HG03342 (cell line): Measurements from ENCODE around the gene SPTBN1.
"Not testable (repeated sequence)": the region's sequence is repeated elsewhere in the genome, so short reads cannot be mapped to it uniquely, and the experiment has no call there.

Experiments used
- ATAC-seq: cut with Tn5 transposase; IDR thresholded peaks from one replicate; pipeline ENCODE4 v1.9.1; 2021; ENCODE audit warnings: mild to moderate bottlenecking, moderate library complexity; ENCODE audit not compliant: unreplicated experiment

Gene SPTBN1

DNA sequence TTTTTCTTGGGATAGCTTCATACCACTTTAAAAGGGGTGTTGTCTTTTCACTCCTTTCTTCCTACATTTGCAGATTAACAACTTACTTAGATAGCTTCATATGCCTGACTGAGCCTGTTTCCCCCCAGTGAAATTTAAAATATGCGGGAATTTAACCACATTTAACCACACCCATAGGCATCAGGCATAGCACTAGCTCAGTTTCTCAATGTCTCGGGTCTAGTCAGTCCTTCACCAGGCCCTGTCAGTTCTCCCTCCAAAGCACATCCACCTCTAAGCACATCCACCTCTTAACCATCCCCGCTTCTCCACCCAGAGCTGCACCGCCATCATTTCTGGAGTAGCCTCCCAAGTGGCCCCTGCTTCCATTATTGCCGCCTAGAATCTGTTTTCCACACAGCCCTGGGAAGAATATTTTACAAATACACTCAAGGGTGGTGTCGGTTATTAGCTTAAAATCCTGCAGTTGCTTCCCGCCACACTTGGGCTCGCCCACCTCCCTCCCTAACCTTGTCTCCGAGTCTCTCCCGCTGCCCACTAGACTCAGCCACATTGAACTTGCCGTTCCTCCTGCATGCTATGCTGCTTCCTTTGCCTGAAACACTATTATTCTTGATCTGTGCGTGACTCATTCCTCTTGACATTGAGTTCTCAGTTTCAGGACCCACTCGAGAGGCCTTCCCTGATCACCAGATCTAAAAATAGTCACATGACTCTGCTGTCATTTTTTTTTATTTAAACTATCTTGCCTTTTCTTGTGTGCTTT lies 68.3 kb downstream of the SPTBN1 start:
- peak; percentile 64 for ATAC-seq

- ATAC-seq = no peak
These were observed 69.2 kb downstream of the SPTBN1 start for GRCh38 chr2:54525321-54525720.

- no peak for ATAC-seq
These were observed 70.2 kb downstream of the SPTBN1 start for GRCh38 chr2:54526226-54526879.

GRCh38 chr2:54528311-54528955 lies 72.3 kb downstream of the SPTBN1 start:
- ATAC-seq = no peak

DNA sequence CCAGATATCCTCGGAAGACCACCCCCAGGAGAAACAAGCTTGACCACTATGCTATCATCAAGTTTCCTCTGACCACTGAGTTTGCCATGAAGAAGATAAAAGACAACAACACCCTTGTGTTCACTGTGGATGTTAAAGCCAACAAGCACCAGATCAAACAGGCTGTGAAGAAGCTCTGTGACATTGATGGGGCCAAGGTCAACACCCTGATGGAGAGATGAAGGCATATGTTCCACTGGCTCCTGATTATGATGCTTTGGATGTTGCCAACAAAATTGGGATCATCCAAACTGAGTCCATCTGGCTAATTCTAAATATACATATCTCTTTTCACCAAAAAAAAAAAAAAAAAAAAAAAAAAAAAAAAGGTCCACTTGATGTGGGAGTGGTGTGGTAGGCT lies 73.4 kb downstream of the SPTBN1 start:
- ATAC-seq = not testable (repeated sequence)

GRCh38 chr2:54529935-54530334 lies 73.8 kb downstream of the SPTBN1 start:
- peak; percentile 52 for ATAC-seq

GRCh38 chr2:54531558-54531957 lies 75.4 kb downstream of the SPTBN1 start:
- ATAC-seq = no peak

GRCh38 chr2:54534221-54534620 lies 78.1 kb downstream of the SPTBN1 start:
- no peak for ATAC-seq

DNA sequence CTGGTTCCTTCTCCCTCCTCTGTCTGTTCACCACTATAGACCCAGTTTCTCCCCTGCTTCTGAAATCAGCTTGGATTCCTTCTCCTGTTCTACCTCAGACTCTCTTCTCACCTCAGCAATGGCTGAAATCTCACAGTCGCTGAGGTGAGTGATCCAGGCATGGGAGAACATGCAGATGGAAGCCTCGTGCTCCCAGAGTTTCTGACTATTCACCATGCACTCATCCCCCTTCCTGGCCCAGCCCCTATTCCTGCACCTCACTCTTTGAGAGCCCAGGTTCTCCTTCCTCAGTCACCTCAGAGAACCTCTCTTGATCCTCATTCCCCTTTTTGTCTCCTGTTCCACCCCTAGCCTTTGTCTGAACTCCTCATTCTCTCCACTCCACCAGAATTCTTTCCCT lies 78.5 kb downstream of the SPTBN1 start:
- ATAC-seq = no peak

DNA sequence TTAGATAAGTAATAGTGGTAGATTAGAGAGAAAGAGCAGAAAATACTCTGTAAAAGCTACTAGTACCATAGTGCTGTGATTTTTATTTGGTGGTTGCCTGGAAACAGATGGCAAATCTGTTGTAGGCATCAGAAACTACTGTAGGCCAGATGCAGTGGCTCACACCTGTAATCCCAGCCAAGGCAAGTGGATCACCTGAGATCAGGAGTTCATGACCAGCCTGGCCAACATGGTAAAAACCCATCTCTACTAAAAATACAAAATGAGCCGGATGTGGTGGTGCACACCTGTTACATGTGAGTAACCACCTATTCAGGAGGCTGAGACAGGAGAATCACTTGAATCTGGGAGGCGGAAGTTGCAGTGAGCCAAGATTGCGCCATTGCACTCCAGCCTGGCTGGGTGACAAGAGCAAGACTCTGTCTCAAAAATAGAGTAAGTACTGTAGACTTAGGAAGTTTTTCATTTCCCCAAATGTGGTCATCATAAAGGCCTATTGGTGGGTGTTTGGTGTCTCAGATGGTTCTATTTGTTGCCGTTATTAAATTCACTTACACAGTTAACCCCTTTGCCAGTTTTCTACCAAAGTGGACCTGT lies 79.6 kb downstream of the SPTBN1 start:
- ATAC-seq = no peak

- ATAC-seq = no peak
These were observed 80.6 kb downstream of the SPTBN1 start for GRCh38 chr2:54536720-54537119.

GRCh38 chr2:54538537-54538936 lies 82.4 kb downstream of the SPTBN1 start:
- no peak for ATAC-seq

DNA sequence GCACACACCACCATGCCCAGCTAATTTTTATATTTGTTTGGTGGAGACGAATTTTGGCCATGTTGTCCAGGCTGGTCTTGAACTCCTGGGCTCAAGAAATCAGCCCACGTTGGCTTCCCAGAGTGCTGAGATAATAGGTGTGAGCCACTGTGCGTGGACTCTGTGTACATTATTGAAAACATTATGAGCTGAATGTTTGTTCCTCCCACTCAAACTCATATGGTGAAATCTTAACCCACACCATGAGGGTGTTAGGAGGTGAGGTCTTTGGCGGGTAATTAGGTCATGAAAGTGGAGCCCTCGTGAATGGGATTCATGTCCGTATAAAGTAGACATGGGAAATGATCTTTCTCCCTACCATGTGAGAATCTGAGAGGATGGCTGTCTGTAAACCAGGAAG lies 83.6 kb downstream of the SPTBN1 start:
- ATAC-seq = no peak

GRCh38 chr2:54540194-54540593 lies 84.1 kb downstream of the SPTBN1 start:
- ATAC-seq = no peak

DNA sequence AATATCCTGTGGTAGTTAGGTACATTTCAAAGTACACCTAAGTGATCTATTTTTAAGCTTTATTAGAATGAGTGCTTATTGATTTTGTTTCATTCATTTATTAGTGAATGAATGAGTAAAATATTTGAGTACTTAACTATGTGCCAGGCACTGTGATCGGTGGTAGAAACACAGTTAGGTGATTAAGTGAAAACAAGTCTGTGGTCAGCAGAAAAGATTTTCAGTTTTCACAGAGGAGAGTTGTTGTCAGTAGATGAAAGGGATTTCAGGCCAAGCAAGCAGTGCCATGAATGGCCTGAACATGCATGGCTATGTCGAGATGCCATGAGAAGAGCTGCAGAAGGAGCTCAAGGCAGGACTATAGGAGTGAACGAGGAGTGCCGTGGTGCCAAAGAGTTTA lies 85.9 kb downstream of the SPTBN1 start:
- no peak for ATAC-seq

GRCh38 chr2:54543733-54544396 lies 87.7 kb downstream of the SPTBN1 start:
- no peak for ATAC-seq

DNA sequence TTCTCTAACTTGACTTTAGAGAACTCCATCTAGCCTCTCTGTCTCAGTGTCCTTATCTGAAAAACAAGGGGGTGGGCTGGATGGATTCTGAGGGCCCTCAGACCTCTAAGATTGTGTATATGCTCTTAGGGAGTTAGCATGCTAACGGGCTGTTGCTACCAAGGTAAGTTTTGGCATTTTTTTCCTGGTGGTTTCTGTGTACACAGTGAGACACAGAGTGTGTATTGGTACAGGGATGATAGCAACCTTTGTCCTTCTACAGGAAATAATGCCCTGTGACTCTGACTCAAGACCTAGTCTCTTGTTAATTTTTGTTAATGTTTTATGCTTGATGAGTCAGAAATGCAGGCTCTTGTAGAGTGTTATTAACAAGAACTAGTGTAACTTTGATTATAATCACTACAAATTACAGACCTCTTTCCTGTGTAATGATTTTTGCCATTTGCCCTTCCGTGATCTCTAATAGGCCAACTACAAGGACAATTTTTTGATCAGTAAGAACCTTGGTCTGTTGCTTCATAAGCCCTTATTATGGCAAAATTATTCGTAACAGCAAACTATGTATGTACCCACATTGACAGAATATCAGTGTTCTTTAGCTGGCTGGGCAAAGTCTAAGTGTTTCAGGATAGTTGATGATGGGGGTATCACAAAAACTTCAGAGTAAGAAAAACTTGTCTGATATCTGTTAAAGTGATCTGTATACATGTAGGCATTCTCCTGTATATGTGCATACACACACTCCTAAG lies 89.7 kb downstream of the SPTBN1 start:
- ATAC-seq = no peak

DNA sequence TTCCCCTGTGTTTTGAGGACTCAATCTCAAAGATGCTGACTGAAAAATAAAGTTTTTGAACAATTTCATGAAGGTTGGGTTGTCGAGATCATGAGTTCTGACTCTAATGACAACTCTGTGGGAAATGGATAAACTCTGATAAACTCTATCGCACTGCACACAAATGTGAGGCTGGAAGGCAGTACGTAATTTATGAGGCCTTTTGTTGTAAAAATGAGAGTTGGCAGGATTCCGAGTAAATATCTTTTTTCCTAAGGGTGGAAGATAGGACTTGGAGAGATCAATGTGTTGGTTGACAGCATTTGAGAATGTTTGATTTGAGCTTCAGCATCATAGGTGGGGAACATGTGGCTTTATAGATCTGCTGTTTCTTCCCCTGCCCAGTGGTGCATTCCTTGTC lies 90.4 kb downstream of the SPTBN1 start:
- no peak for ATAC-seq

DNA sequence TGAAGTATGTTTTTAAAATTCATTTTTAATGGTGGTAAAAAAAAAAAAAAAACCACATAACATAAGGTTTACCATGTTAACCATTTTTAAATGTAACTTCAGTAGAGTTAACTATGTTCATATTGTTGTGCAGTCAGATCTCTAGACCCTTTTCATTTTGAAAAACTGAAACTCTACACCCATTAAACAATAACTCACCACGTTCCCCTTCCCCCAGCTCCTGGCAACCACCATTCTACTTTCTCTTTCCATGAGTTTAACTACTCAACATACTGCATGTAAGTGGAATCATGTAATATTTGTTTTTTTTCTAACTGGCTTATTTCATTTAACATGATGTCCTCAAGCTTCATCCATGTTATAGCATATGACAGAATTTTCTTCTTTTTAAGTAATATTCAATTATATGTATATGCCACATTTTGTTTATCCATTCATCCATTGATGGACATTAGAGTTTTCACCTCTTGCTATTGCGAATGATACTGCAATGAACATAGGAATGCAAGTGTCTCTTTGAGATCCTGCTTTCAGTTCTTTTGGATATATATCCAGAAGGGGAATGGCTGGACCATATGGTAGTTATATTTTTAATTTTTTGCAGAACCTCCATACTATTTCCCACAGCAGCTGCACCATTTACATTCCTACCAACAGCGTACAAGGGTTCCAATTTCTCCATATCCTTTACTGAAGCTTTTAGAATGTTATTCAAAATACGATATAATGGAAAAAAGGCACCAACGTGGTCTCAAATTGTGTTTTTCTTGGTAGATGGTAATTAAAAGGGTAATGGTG lies 91.0 kb downstream of the SPTBN1 start:
- peak; percentile 58 for ATAC-seq

GRCh38 chr2:54549430-54549829 lies 93.3 kb downstream of the SPTBN1 start:
- ATAC-seq = no peak
